GM19372 (cell line): ENCODE measurements around the gene COL6A5.
"Not testable (repeated sequence)": the region's sequence is repeated elsewhere in the genome, so short reads cannot be mapped to it uniquely, and the experiment has no call there.

Experiments used
- ATAC-seq: cut with Tn5 transposase; IDR thresholded peaks from one replicate; pipeline ENCODE4 v1.9.1; 2021; ENCODE audit warnings: mild to moderate bottlenecking, low read depth, moderate library complexity; ENCODE audit not compliant: unreplicated experiment

Gene COL6A5

GRCh38 chr3:130433306-130433705 lies 87.8 kb downstream of the COL6A5 start:
- ATAC-seq: no peak

GRCh38 chr3:130442284-130442683 lies 96.8 kb downstream of the COL6A5 start:
- ATAC-seq: no peak

GRCh38 chr3:130446840-130447239 lies 101.4 kb downstream of the COL6A5 start:
- ATAC-seq: not testable (repeated sequence)

GRCh38 chr3:130448155-130448554 lies 102.7 kb downstream of the COL6A5 start:
- not testable (repeated sequence) for ATAC-seq

GRCh38 chr3:130456540-130456939 lies 111.1 kb downstream of the COL6A5 start:
- ATAC-seq: no peak

GRCh38 chr3:130457671-130458070 lies 112.2 kb downstream of the COL6A5 start:
- ATAC-seq: no peak

GRCh38 chr3:130459944-130460343 lies 114.5 kb downstream of the COL6A5 start:
- ATAC-seq: no peak

GRCh38 chr3:130462089-130462488 lies 116.6 kb downstream of the COL6A5 start:
- ATAC-seq: no peak

GRCh38 chr3:130463221-130463620 lies 117.7 kb downstream of the COL6A5 start:
- no peak for ATAC-seq

- ATAC-seq: no peak
Observed at GRCh38 chr3:130465521-130465920, 120.0 kb downstream of the COL6A5 start.

GRCh38 chr3:130468311-130468710 lies 122.8 kb downstream of the COL6A5 start:
- ATAC-seq: no peak

- ATAC-seq: no peak
Observed at GRCh38 chr3:130470126-130470525, 124.7 kb downstream of the COL6A5 start.

- no peak for ATAC-seq
Observed at GRCh38 chr3:130473416-130473815, 127.9 kb downstream of the COL6A5 start.

GRCh38 chr3:130480736-130481135 lies 135.3 kb downstream of the COL6A5 start:
- ATAC-seq: no peak

- no peak for ATAC-seq
Observed at GRCh38 chr3:130488288-130488687, 142.8 kb downstream of the COL6A5 start.

GRCh38 chr3:130488769-130489450 lies 143.4 kb downstream of the COL6A5 start:
- ATAC-seq: no peak

- ATAC-seq: no peak
Observed at GRCh38 chr3:130490241-130490640, 144.8 kb downstream of the COL6A5 start.

- no peak for ATAC-seq
Observed at GRCh38 chr3:130491431-130491830, 146.0 kb downstream of the COL6A5 start.

- ATAC-seq: no peak
Observed at GRCh38 chr3:130504701-130505100, 159.2 kb downstream of the COL6A5 start.

GRCh38 chr3:130506031-130506430 lies 160.6 kb downstream of the COL6A5 start:
- ATAC-seq: no peak

GRCh38 chr3:130507746-130508145 lies 162.3 kb downstream of the COL6A5 start:
- no peak for ATAC-seq

- no peak for ATAC-seq
Observed at GRCh38 chr3:130509008-130509407, 163.5 kb downstream of the COL6A5 start.

- no peak for ATAC-seq
Observed at GRCh38 chr3:130514681-130515080, 169.2 kb downstream of the COL6A5 start.
